NB4 (cell line): ENCODE data around the gene FBXO2.
A peak's percentile ranks its signal among the peaks of the same experiment; 100 is the strongest.

Experiments
- DNase-seq: peaks from one replicate; pipeline ENCODE4 v3.0.0; 2010; ENCODE audit warnings: low read depth
- H3K4me3 ChIP-seq: one replicate; pipeline ENCODE4 v1.5.1; 2011; ENCODE audit warnings: mild to moderate bottlenecking, low read depth, low read length, moderate library complexity
- CTCF ChIP-seq: IDR thresholded peaks from one replicate; pipeline ENCODE4 v1.5.1; 2012; ENCODE audit warnings: low read depth, low read length
- MAX ChIP-seq: IDR thresholded peaks from 2 replicates; pipeline ENCODE4 v1.6.1; 2011; ENCODE audit warnings: low read depth, low read length
- MYC ChIP-seq: IDR thresholded peaks from 2 replicates; pipeline ENCODE4 v1.6.1; 2011; ENCODE audit warnings: low read depth, low read length
- POLR2A ChIP-seq: IDR thresholded peaks from 2 replicates; pipeline ENCODE4 v1.6.1; 2011; ENCODE audit warnings: mild to moderate bottlenecking; ENCODE audit not compliant: insufficient read length; ENCODE audit errors: extremely low read depth

The FBXO2 gene

DNA sequence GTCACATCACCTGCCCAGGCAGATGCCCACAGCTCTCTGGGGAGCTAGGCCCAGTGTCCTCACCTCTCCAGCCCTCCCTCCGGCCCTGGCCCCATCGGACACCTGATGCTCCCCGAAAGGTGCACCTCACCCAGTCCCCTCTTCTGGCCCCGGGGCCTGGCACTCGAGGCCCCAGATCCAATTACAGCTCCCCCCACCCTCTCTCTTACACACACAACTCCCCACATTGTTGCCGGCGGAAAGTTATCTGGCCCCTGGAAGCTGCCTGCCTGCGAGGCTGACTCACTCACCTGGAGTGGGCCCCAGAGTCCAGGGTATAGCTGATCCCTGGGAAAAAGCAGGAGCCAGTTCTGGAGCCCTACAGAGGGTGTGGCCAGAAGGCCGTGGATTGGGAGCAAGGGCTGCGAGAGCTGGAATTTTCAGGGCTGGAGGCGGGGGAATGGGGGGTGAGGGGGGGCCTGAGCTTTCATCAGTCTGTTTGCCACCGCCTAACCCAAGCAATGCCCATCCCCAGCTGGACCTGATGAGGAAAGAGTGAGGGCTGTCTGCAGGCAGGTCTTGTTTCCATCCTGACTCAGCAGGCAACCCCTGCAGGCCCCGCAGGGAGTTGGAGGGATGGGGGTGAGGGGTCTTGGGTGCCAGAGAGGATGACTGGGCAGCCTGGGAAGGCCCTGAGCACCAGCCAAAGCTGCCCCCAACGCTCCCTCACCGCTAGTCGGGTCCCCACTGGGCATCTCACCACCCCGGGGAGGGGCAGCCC lies 948 bp downstream of the FBXO2 start:
- no peak for DNase-seq
- TF ChIP-seq MYC (no peak), POLR2A (no peak), CTCF (no peak), MAX (no peak)
- no peak overlapping the region for H3K4me3 ChIP-seq

DNA sequence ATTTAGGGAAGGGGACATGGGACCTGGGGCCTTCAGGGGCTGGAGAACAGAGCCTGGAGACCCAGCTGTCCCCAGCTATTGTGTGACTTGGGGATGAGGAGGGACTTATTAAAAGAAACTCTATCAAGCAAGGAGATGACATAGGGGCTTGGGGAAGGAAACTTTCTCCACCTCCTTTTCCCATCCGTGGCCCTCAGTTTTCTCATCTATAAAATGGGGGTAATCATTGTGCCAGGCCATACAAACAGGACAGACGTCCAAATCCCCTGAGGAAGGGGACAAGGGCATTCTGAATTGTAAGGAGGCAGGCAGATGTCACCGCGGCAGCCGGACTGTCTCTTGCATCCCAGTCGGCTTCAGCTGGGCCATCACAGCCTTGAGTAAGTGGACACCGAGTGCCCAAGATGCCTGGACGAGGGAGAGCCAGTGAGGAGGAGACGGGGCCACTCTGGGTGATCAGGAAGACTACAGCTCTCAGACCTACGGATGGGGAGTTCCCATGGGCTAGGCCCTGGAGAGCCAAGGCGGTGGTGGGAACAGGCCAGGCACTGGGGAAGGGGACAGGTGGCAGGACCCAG lies 1.9 kb downstream of the FBXO2 start:
- no peak for DNase-seq
- no peak overlapping the region for H3K4me3 ChIP-seq
- TF ChIP-seq MYC (no peak), CTCF (no peak), POLR2A (no peak), MAX (no peak)

DNA sequence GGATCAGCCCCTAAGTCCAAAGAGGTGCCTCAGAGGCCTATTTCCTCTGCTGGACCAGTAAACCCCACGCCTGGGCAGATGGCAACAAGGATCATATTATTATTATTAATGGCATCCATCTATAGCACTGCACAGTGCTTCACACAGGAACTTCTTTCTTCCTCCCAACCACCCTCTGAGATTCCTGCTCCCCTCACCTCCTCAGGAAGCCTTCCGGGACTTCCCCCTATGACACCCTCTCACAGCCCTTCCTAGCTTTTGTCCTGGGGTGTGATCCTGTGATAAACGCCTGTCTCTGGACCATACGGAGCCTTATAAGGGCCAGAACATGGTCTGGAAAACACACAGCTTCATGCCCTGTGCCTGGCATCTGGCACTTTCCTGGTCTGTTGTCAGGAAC lies 3.2 kb downstream of the FBXO2 start:
- DNase-seq: no peak
- no peak overlapping the region for H3K4me3 ChIP-seq
- TF ChIP-seq CTCF (no peak), MAX (no peak), MYC (no peak), POLR2A (no peak)

GRCh38 chr1:11650331-11650991 lies 3.8 kb downstream of the FBXO2 start:
- peak; percentile 72 for TF ChIP-seq CTCF
- TF ChIP-seq MYC: peak; percentile 82
- peak; percentile 78 for TF ChIP-seq MAX
- TF ChIP-seq POLR2A: no peak
- no peak overlapping the region for H3K4me3 ChIP-seq
- DNase-seq: peak; percentile 94

GRCh38 chr1:11649624-11650330 lies 4.5 kb downstream of the FBXO2 start:
- no peak for DNase-seq
- no peak overlapping the region for H3K4me3 ChIP-seq
- no peak for TF ChIP-seq MAX
- no peak for TF ChIP-seq MYC
- no peak for TF ChIP-seq CTCF
- TF ChIP-seq POLR2A: no peak
